Endothelial cell of umbilical vein (primary cell): ENCODE data around the gene AADAT. TPM values are rescaled to one million over a fixed set of nuclear protein-coding genes. Genes with fewer than 3 reads are reported as not detected.

ENCODE experiments used
- BruUV-seq: library from RNA; stranded (reverse); fragments of 400-500 nt; replicated peaks from 2 replicates; lab custom pipeline; 2021; lab: Mats Ljungman, UMichigan
- CTCF ChIA-PET: fragments of 300-600, 350-600 bp; sonication (Branson Sonifier 250); formaldehyde crosslinking; loops from one replicate; lab custom pipeline; 2021; ENCODE audit warnings: antibody characterized with exemption, inconsistent platforms; lab: Charles Lee
- POLR2A ChIA-PET: fragments of 300-600, 350-600 bp; sonication (Branson Sonifier 250); formaldehyde crosslinking; loops from one replicate; lab custom pipeline; 2021; ENCODE audit warnings: antibody characterized with exemption, inconsistent platforms; lab: Charles Lee
- DNase-seq: peaks from one replicate; pipeline ENCODE4 v3.0.0-alpha.2; 2011; ENCODE audit warnings: low read depth, low spot score
- FAIRE-seq: peaks from 2 replicates; lab custom pipeline; 2011; peaks lifted over from hg19 to GRCh38; lab: Jason Lieb, UNC
- H2AFZ ChIP-seq: 2 replicates; pipeline ENCODE4 v1.6.0; 2012; ENCODE audit warnings: low read depth, low read length, control low read depth, inconsistent platforms
- H3K27ac ChIP-seq: 2 replicates; pipeline ENCODE4 v1.5.1; 2011; ENCODE audit warnings: low read depth, mild to moderate bottlenecking, control low read depth, low read length, moderate library complexity; ENCODE audit not compliant: insufficient read depth
- H3K27me3 ChIP-seq, 2 experiments: 2 replicates each; pipeline versions ENCODE4 v1.6.0 to v1.6.1; 2011; ENCODE audit warnings: low read length in 2 of 2, mixed read lengths in 1 of 2; ENCODE audit not compliant: control insufficient read depth in 2 of 2, insufficient read depth in 2 of 2
- H3K36me3 ChIP-seq, 2 experiments: 2 replicates in 1 of 2; 3 replicates in 1 of 2; pipeline ENCODE4 v1.5.1; 2011; ENCODE audit warnings: low read length in 2 of 2, mild to moderate bottlenecking in 1 of 2, moderate library complexity in 1 of 2; ENCODE audit not compliant: control insufficient read depth in 2 of 2, insufficient read depth in 2 of 2; ENCODE audit errors: extremely low read depth in 1 of 2
- H3K4me1 ChIP-seq: 3 replicates; pipeline ENCODE4 v1.5.1; 2011; ENCODE audit warnings: mild to moderate bottlenecking, low read length; ENCODE audit not compliant: control insufficient read depth, insufficient read depth; ENCODE audit errors: extremely low read depth
- H3K4me2 ChIP-seq: 2 replicates; pipeline ENCODE4 v1.6.1; 2011; ENCODE audit warnings: low read length, control low read depth, mixed read lengths; ENCODE audit not compliant: insufficient read depth
- H3K4me3 ChIP-seq, 3 experiments: fragments of 200-600 bp in 1 of 3; sonication (generic), shearing (Covaris generic) in 1 of 3; replicated peaks in 1 of 3; 2 replicates each; pipeline ENCODE4 v1.5.1; 2011 to 2016; ENCODE audit warnings: control low read depth in 3 of 3, low read length in 3 of 3, mild to moderate bottlenecking in 2 of 3, inconsistent platforms in 1 of 3, low read depth in 1 of 3, moderate library complexity in 1 of 3; ENCODE audit not compliant: insufficient read depth in 1 of 3
- H3K79me2 ChIP-seq: 2 replicates; pipeline ENCODE4 v1.6.0; 2012; ENCODE audit warnings: low read length, inconsistent platforms; ENCODE audit not compliant: control insufficient read depth, insufficient read depth
- H3K9ac ChIP-seq: replicated peaks from 2 replicates; pipeline ENCODE3; 2011; ENCODE audit warnings: low read length, control low read depth; ENCODE audit not compliant: insufficient read depth; ENCODE audit errors: extremely low read depth
- H3K9me1 ChIP-seq: replicated peaks from 3 replicates; pipeline ENCODE4 v1.6.0; 2011; ENCODE audit warnings: mild to moderate bottlenecking, low read length; ENCODE audit not compliant: control insufficient read depth, insufficient read depth; ENCODE audit errors: extremely low read depth
- H3K9me3 ChIP-seq: replicated peaks from 2 replicates; pipeline ENCODE4 v1.5.1; 2012; ENCODE audit warnings: low read length, inconsistent platforms; ENCODE audit not compliant: control insufficient read depth, insufficient read depth
- H4K20me1 ChIP-seq: replicated peaks from 2 replicates; pipeline ENCODE3; 2011; ENCODE audit warnings: mild to moderate bottlenecking, low read length; ENCODE audit not compliant: control insufficient read depth, insufficient read depth; ENCODE audit errors: extremely low read depth
- CTCF ChIP-seq, 2 donors: IDR thresholded peaks; 1 replicate in 1 of 2; 2 replicates in 1 of 2; pipeline ENCODE4 v1.5.1; 2011; ENCODE audit warnings: low read length in 2 of 2, mild to moderate bottlenecking in 2 of 2, moderate library complexity in 2 of 2, control low read depth in 1 of 2, inconsistent platforms in 1 of 2, low read depth in 1 of 2; ENCODE audit not compliant: insufficient read depth in 1 of 2; ENCODE audit errors: extremely low read depth in 1 of 2
- EZH2 ChIP-seq: IDR thresholded peaks from 2 replicates; pipeline ENCODE4 v1.6.1; 2012; ENCODE audit warnings: borderline replicate concordance, low read depth, mild to moderate bottlenecking, moderate library complexity, low read length, inconsistent platforms; ENCODE audit not compliant: severe bottlenecking
- FOS ChIP-seq: IDR thresholded peaks from 2 replicates; pipeline ENCODE4 v1.6.1; 2011; ENCODE audit warnings: mild to moderate bottlenecking, low read length, moderate library complexity, borderline replicate concordance; ENCODE audit not compliant: insufficient read depth
- GATA2 ChIP-seq: IDR thresholded peaks from 2 replicates; pipeline ENCODE4 v1.7.0; 2011; ENCODE audit warnings: low read depth, mild to moderate bottlenecking, moderate library complexity, mixed read lengths, low read length; ENCODE audit not compliant: insufficient read length, insufficient read depth
- JUN ChIP-seq: IDR thresholded peaks from 2 replicates; pipeline ENCODE4 v1.6.1; 2011; ENCODE audit warnings: borderline replicate concordance, low read depth; ENCODE audit not compliant: insufficient read length, insufficient read depth
- MAX ChIP-seq: IDR thresholded peaks from 2 replicates; pipeline ENCODE4 v1.6.1; 2011; ENCODE audit not compliant: insufficient read depth, insufficient read length
- MYC ChIP-seq: IDR thresholded peaks from one replicate; pipeline ENCODE4 v1.6.1; 2011; ENCODE audit warnings: mild to moderate bottlenecking, low read depth, low read length
- POLR2A ChIP-seq: IDR thresholded peaks from 2 replicates; pipeline ENCODE4 v1.6.1; 2012; ENCODE audit warnings: low read depth, mild to moderate bottlenecking, control low read depth, low read length
- POLR2AphosphoS5 ChIP-seq: IDR thresholded peaks from 2 replicates; pipeline ENCODE4 v1.6.1; 2012; ENCODE audit warnings: low read depth, mild to moderate bottlenecking, control low read depth, low read length, moderate library complexity; ENCODE audit not compliant: insufficient read depth
- dilution Hi-C: fragments of 300-500 bp; cut with MboI; formaldehyde crosslinking; loops from one replicate; pipeline ENCODE4 v1.15.0; 2019; ENCODE audit warnings: low sequenced_read_pairs; ENCODE audit not compliant: extremely low pct_ligation_motif_present
- intact Hi-C: fragments of 100-400 bp; cut with micrococcal nuclease; formaldehyde crosslinking; loops from one replicate; pipeline ENCODE4 v1.10.0; 2022
- polyA plus RNA-seq, 4 experiments: library from polyadenylated mRNA; depleted of rRNA in 3 of 4; stranded (reverse) in 3 of 4; unstranded in 1 of 4; fragments of >200 nt; gene quantifications; 2 replicates each; pipeline versions ENCODE4 v1.2.1 to v1.2.3, GENCODE V29; 2011 to 2012; ENCODE audit warnings: missing spikeins in 1 of 4
- total RNA-seq: library from RNA; stranded (reverse); gene quantifications from 2 replicates; pipeline ENCODE4 v1.2.3, GENCODE V29; 2021

AADAT gene
- total and polyA plus RNA-seq, 2 donors (not counting 3 experiments of a cell fraction or from before 2014, with no cell fraction given) = 1.8 to 2.5 TPM

GRCh38 chr4:170106900-170107299 is 17.1 kb upstream of the AADAT start:
- no TSS peak for BruUV-seq
- FAIRE-seq (no peak), DNase-seq (no peak)
- H3K9ac ChIP-seq = no peak overlapping the region
- no peaks in the 10 kb centered on the region for H4K20me1 ChIP-seq
- dilution Hi-C loops (no loop called here), intact Hi-C loops (no loop called here)
- no peaks in the 10 kb centered on the region for H3K79me2 ChIP-seq
- no peaks in the 10 kb centered on the region for H3K36me3 ChIP-seq
- no peak overlapping the region for H3K4me2 ChIP-seq
- TF ChIP-seq GATA2 (no peak), POLR2A (no peak), FOS (no peak), MYC (no peak), CTCF (IDR thresholded peaks at IDR 0.05; ENCODE audit: extremely low read depth in 1 of 2, insufficient read depth in 1 of 2, low read depth in 1 of 2, low read length in 2 of 2) (no peak), JUN (no peak)
- no peak overlapping the region for H2AFZ ChIP-seq
- CTCF ChIA-PET = no interaction called here
- no peak overlapping the region for H3K4me3 ChIP-seq
- POLR2A ChIA-PET = no interaction called here
- H3K27me3 ChIP-seq = no peaks in the 10 kb centered on the region
- H3K9me3 ChIP-seq = no peaks in the 10 kb centered on the region
- no peak overlapping the region for H3K27ac ChIP-seq
- no peaks in the 10 kb centered on the region for H3K4me1 ChIP-seq
- no peaks in the 10 kb centered on the region for H3K9me1 ChIP-seq

GRCh38 chr4:170102426-170102825 is 12.7 kb upstream of the AADAT start:
- ChIA-PET CTCF (interaction anchor here (1.3 kb wide), 1 partner anchor 12 kb away, joined by 3 read pairs; no protein-coding TSS in a partner anchor), POLR2A (no interaction called here)
- H3K27ac ChIP-seq = no peak overlapping the region
- BruUV-seq = no TSS peak
- no peaks in the 10 kb centered on the region for H4K20me1 ChIP-seq
- H3K36me3 ChIP-seq = no peaks in the 10 kb centered on the region
- H2AFZ ChIP-seq = no peak overlapping the region
- no peaks in the 10 kb centered on the region for H3K9me3 ChIP-seq
- H3K4me3 ChIP-seq = no peak overlapping the region
- dilution Hi-C loops = no loop called here
- no peaks in the 10 kb centered on the region for H3K27me3 ChIP-seq
- no peaks in the 10 kb centered on the region for H3K79me2 ChIP-seq
- TF ChIP-seq MYC (no peak), CTCF (IDR thresholded peaks at IDR 0.05; ENCODE audit: extremely low read depth in 1 of 2, insufficient read depth in 1 of 2, low read depth in 1 of 2, low read length in 2 of 2) (no peak), POLR2AphosphoS5 (no peak), MAX (no peak), JUN (no peak), GATA2 (no peak), EZH2 (no peak), POLR2A (no peak), FOS (no peak)
- FAIRE-seq = no peak
- intact Hi-C loops = no loop called here
- no peaks in the 10 kb centered on the region for H3K9me1 ChIP-seq
- DNase-seq = no peak
- no peak overlapping the region for H3K4me2 ChIP-seq
- H3K4me1 ChIP-seq = no peaks in the 10 kb centered on the region
- no peak overlapping the region for H3K9ac ChIP-seq
